ENCODE results near the gene MED16. TPM values are rescaled to one million over a fixed set of nuclear protein-coding genes. Genes with fewer than 3 reads are reported as not detected.

The MED16 gene
- total RNA-seq, 1 donor from 2014 or later: 41.4 TPM

- TF ChIP-seq CTCF (IDR thresholded peaks at IDR 0.05; ENCODE audit: insufficient read depth, low read depth, low read length): no peak
- no peak for TF ChIP-seq EZH2 (IDR thresholded peaks at IDR 0.05; ENCODE audit: insufficient read depth, low read length)
These were observed 68.1 kb downstream of the MED16 start for GRCh38 chr19:824885-825284.

GRCh38 chr19:823565-824121, 69.3 kb downstream of the MED16 start:
- FAIRE-seq (no peak), DNase-seq (ENCODE audit: low read depth) (no peak)
- Mint-ChIP-seq H3K4me1 (ENCODE audit: low read depth, unreplicated experiment) (no peaks in the 10 kb centered on the region), H3K36me3 (ENCODE audit: low read depth, unreplicated experiment) (no peaks in the 10 kb centered on the region), H3K9me3 (ENCODE audit: unreplicated experiment) (no peaks in the 10 kb centered on the region), H3K27ac (ENCODE audit: unreplicated experiment) (peak overlapping the region; percentile 66), H3K4me3 (ENCODE audit: unreplicated experiment) (peak overlapping the region; percentile 50), H3K27me3 (ENCODE audit: low read depth, unreplicated experiment) (no peaks in the 10 kb centered on the region)
- no peak overlapping the region for H3K4me2 ChIP-seq (ENCODE audit: low read length)
- H3K27me3 ChIP-seq (ENCODE audit: insufficient read depth, low read length): peaks cover 2% of the 10 kb centered on the region
- no peaks in the 10 kb centered on the region for H3K36me3 ChIP-seq (ENCODE audit: insufficient read depth, low read length)
- H3K27ac ChIP-seq (ENCODE audit: low read depth, low read length): no peak overlapping the region
- H3K9me3 ChIP-seq (ENCODE audit: insufficient read depth, low read depth, low read length): no peaks in the 10 kb centered on the region
- H2AFZ ChIP-seq (ENCODE audit: low read depth, low read length): no peak overlapping the region
- H3K79me2 ChIP-seq (ENCODE audit: insufficient read depth, low read length): no peaks in the 10 kb centered on the region
- H3K4me1 ChIP-seq (ENCODE audit: insufficient read depth, low read length): no peaks in the 10 kb centered on the region
- TF ChIP-seq EZH2 (IDR thresholded peaks at IDR 0.05; ENCODE audit: insufficient read depth, low read length): no peak
- no peak for TF ChIP-seq CTCF (IDR thresholded peaks at IDR 0.05; ENCODE audit: insufficient read depth, low read depth, low read length)
- H3K9ac ChIP-seq (ENCODE audit: low read length): no peak overlapping the region
- no peaks in the 10 kb centered on the region for H4K20me1 ChIP-seq (ENCODE audit: insufficient read depth, low read length)
- no peak overlapping the region for H3K4me3 ChIP-seq (ENCODE audit: insufficient read depth, low read depth, low read length)

More at GRCh38 chr19:824885-825284, 68.1 kb downstream of the MED16 start:
- no peak overlapping the region for H2AFZ ChIP-seq (ENCODE audit: low read depth, low read length)
- no peaks in the 10 kb centered on the region for H3K4me1 ChIP-seq (ENCODE audit: insufficient read depth, low read length)
- H3K9me3 ChIP-seq (ENCODE audit: insufficient read depth, low read depth, low read length): no peaks in the 10 kb centered on the region
- no peaks in the 10 kb centered on the region for H3K36me3 ChIP-seq (ENCODE audit: insufficient read depth, low read length)
- no peaks in the 10 kb centered on the region for H3K4me1 Mint-ChIP-seq (ENCODE audit: low read depth, unreplicated experiment)
- H3K4me3 ChIP-seq (ENCODE audit: insufficient read depth, low read depth, low read length): no peak overlapping the region
- no peak overlapping the region for H3K4me3 Mint-ChIP-seq (ENCODE audit: unreplicated experiment)
- no peak overlapping the region for H3K27ac ChIP-seq (ENCODE audit: low read depth, low read length)
- peaks cover 2% of the 10 kb centered on the region for H3K27me3 ChIP-seq (ENCODE audit: insufficient read depth, low read length)
- no peaks in the 10 kb centered on the region for H3K27me3 Mint-ChIP-seq (ENCODE audit: low read depth, unreplicated experiment)
- no peak overlapping the region for H3K4me2 ChIP-seq (ENCODE audit: low read length)
- FAIRE-seq: no peak
- no peaks in the 10 kb centered on the region for H3K36me3 Mint-ChIP-seq (ENCODE audit: low read depth, unreplicated experiment)
- no peak overlapping the region for H3K9ac ChIP-seq (ENCODE audit: low read length)
- no peaks in the 10 kb centered on the region for H4K20me1 ChIP-seq (ENCODE audit: insufficient read depth, low read length)
- no peak overlapping the region for H3K27ac Mint-ChIP-seq (ENCODE audit: unreplicated experiment)
- no peak for DNase-seq (ENCODE audit: low read depth)
- H3K79me2 ChIP-seq (ENCODE audit: insufficient read depth, low read length): no peaks in the 10 kb centered on the region
- H3K9me3 Mint-ChIP-seq (ENCODE audit: unreplicated experiment): no peaks in the 10 kb centered on the region

GRCh38 chr19:821825-822503, 71.0 kb downstream of the MED16 start, which contains the start of gene PLPPR3:
PLPPR3 (minus strand) TSS chr19:821955; CDS start chr19:821559, 396 bp downstream.
- Histone ChIP-seq H3K79me2 (ENCODE audit: insufficient read depth, low read length) (no peaks in the 10 kb centered on the region), H3K27me3 (ENCODE audit: insufficient read depth, low read length) (peaks cover 2% of the 10 kb centered on the region), H3K9ac (ENCODE audit: low read length) (no peak within 1 kb of the TSS), H3K9me3 (ENCODE audit: insufficient read depth, low read depth, low read length) (no peaks in the 10 kb centered on the region), H3K4me2 (ENCODE audit: low read length) (peak within 1 kb of the TSS; percentile 77), H3K36me3 (ENCODE audit: insufficient read depth, low read length) (no peaks in the 10 kb centered on the region), H3K4me3 (ENCODE audit: insufficient read depth, low read depth, low read length) (no peak within 1 kb of the TSS), H2AFZ (ENCODE audit: low read depth, low read length) (no peak within 1 kb of the TSS), H4K20me1 (ENCODE audit: insufficient read depth, low read length) (no peaks in the 10 kb centered on the region), H3K27ac (ENCODE audit: low read depth, low read length) (no peak within 1 kb of the TSS), H3K4me1 (ENCODE audit: insufficient read depth, low read length) (no peaks in the 10 kb centered on the region)
- Mint-ChIP-seq H3K4me1 (ENCODE audit: low read depth, unreplicated experiment) (no peaks in the 10 kb centered on the region), H3K9me3 (ENCODE audit: unreplicated experiment) (no peaks in the 10 kb centered on the region), H3K4me3 (ENCODE audit: unreplicated experiment) (peak within 1 kb of the TSS; percentile 77), H3K36me3 (ENCODE audit: low read depth, unreplicated experiment) (no peaks in the 10 kb centered on the region), H3K27me3 (ENCODE audit: low read depth, unreplicated experiment) (no peaks in the 10 kb centered on the region), H3K27ac (ENCODE audit: unreplicated experiment) (peak within 1 kb of the TSS; percentile 26)
- DNase-seq (ENCODE audit: low read depth) (no peak), FAIRE-seq (no peak)
- TF ChIP-seq EZH2 (IDR thresholded peaks at IDR 0.05; ENCODE audit: insufficient read depth, low read length): peak; percentile 63
- TF ChIP-seq CTCF (IDR thresholded peaks at IDR 0.05; ENCODE audit: insufficient read depth, low read depth, low read length): no peak

Measured in astrocyte (in vitro differentiated cells and primary cell).